Stimulated activated naive CD8-positive, alpha-beta T cell treated with anti-CD3 and anti-CD28 coated beads, Interleukin-15, Interleukin-2, amounts not matched to agents 100 U/mL and 50 U/mL, for 24 hours (primary cell): Measurements from ENCODE around the gene HAVCR1.

Experiments
- ATAC-seq: fragments of 150-1000 bp; cut with Tn5 transposase; one replicate; pipeline ENCODE4 v1.10.0; 2021
- DNase-seq: peaks from one replicate; pipeline ENCODE4 v3.0.0; 2021

Gene HAVCR1

GRCh38 chr5:156991714-156992113, 67.2 kb downstream of the HAVCR1 start:
- ATAC-seq (no peak), DNase-seq (no peak)

GRCh38 chr5:156984064-156984463, 74.9 kb downstream of the HAVCR1 start:
- ATAC-seq, result no peak
- no peak for DNase-seq

GRCh38 chr5:156981481-156981880, 77.4 kb downstream of the HAVCR1 start:
- ATAC-seq, result no peak

More at GRCh38 chr5:156981481-156981880, 77.4 kb downstream of the HAVCR1 start:
- DNase-seq, result no peak
